Activated CD8-positive, alpha-beta T cell treated with anti-CD3 and anti-CD28 coated beads, Interleukin-2, amount 10 ng/mL, durations not matched to agents 7 days and 5 days (primary cell): Measurements from ENCODE around the gene KDM4C. TPM values are rescaled to one million over a fixed set of nuclear protein-coding genes. Genes with fewer than 3 reads are reported as not detected.

ENCODE experiments used
- ATAC-seq: fragments of 150-1000 bp; cut with Tn5 transposase; one replicate; pipeline ENCODE4 v1.10.0; 2021; ENCODE audit warnings: moderate library complexity
- CTCF ChIA-PET: fragments of 350-600 bp; sonication (Branson Sonifier 250); formaldehyde crosslinking; loops from one replicate; lab custom pipeline; 2021; ENCODE audit warnings: antibody characterized with exemption; lab: Charles Lee
- POLR2A ChIA-PET: fragments of 350-600 bp; sonication (Branson Sonifier 250); formaldehyde crosslinking; loops from one replicate; lab custom pipeline; 2021; ENCODE audit warnings: antibody characterized with exemption; lab: Charles Lee
- DNase-seq: peaks from one replicate; pipeline ENCODE4 v3.0.0-alpha.2; 2020
- H3K27ac Mint-ChIP-seq: one replicate; pipeline ENCODE4 v1.8.0; 2021; ENCODE audit warnings: mild to moderate bottlenecking, mixed read lengths
- H3K27me3 Mint-ChIP-seq: one replicate; pipeline ENCODE4 v1.8.0; 2021; ENCODE audit warnings: low read depth, mixed read lengths
- H3K36me3 Mint-ChIP-seq: one replicate; pipeline ENCODE4 v1.8.0; 2021; ENCODE audit warnings: low read depth, mixed read lengths
- H3K4me1 Mint-ChIP-seq: one replicate; pipeline ENCODE4 v1.8.0; 2021; ENCODE audit warnings: low read depth, mixed read lengths
- H3K4me3 Mint-ChIP-seq: one replicate; pipeline ENCODE4 v1.8.0; 2021; ENCODE audit warnings: mild to moderate bottlenecking, mixed read lengths
- H3K9me3 Mint-ChIP-seq: one replicate; pipeline ENCODE4 v1.8.0; 2022; ENCODE audit warnings: mixed read lengths; ENCODE audit not compliant: insufficient read depth
- total RNA-seq, 2 experiments: library from RNA; stranded (reverse); gene quantifications; one replicate each; pipeline ENCODE4 v1.2.3, GENCODE V29; 2021

Gene KDM4C
- total RNA-seq, 2 experiments from 2014 or later, result 52.9 to 53.4 TPM

DNA sequence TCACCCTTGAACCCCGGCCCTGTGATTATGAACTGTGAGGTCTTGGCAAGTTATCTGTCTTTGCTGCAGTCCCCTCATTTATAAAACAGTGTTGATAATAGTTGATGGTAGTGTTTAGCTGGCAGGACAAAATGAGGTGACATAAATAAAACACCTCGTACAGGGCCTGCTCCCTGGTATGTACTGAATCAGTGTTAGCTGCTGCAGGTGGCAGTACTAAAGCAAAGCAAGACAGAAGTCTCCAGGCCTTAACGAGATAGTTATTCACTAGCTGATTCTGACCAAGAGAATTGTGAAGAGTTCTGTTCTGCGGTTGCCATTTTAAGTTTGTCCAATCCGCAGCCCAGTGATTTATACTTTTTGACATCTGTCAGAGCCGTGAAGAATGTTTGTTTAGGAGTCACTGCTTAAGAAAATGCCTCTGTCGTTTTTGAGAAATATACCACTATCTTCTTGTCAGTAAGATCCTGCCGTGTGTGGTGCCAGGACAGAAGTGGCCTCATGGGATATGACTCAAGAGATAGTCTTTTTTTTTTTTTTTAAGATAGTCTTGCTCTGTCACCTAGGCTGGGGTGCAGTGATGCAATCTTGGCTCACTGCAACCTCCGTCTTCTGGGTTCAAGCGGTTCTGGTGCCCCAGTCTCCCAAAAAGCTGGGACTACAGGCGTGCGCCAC is 75.9 kb downstream of the KDM4C start:
- Mint-ChIP-seq H3K9me3 (no peaks in the 10 kb centered on the region), H3K36me3 (peaks cover 54% of the 10 kb centered on the region), H3K27me3 (no peaks in the 10 kb centered on the region), H3K4me3 (no peak overlapping the region), H3K27ac (no peak overlapping the region), H3K4me1 (no peaks in the 10 kb centered on the region)
- ChIA-PET POLR2A (no interaction called here), CTCF (no interaction called here)
- DNase-seq, result no peak
- no peak for ATAC-seq

- no peak for ATAC-seq
- no peak overlapping the region for H3K4me3 Mint-ChIP-seq
Observed at GRCh38 chr9:6834306-6834705, 76.5 kb downstream of the KDM4C start.

DNA sequence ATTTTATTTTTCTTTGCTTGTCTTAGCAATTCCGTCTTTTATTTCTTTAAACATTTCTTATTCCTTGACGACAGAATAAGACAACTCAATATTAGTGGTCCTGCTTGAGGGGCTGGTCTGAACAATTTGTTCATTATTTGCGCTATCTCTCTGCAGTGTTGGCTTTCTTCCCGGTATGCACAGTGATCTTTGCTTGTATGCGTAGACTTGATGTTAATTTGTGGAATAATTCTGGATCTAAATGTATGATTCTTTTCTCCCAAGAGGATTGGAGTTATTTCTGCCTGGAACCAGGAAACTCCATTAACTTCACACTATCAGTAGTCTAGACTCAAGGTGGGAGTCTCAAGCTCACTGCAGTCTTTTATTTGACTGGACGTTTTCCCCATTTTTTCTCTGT is 80.4 kb downstream of the KDM4C start:
- ChIA-PET POLR2A (no interaction called here), CTCF (no interaction called here)
- Mint-ChIP-seq H3K27ac (no peak overlapping the region), H3K9me3 (no peaks in the 10 kb centered on the region), H3K36me3 (peaks cover 41% of the 10 kb centered on the region), H3K4me1 (no peaks in the 10 kb centered on the region), H3K27me3 (no peaks in the 10 kb centered on the region), H3K4me3 (no peak overlapping the region)
- DNase-seq (no peak), ATAC-seq (no peak)

More at GRCh38 chr9:6834306-6834705, 76.5 kb downstream of the KDM4C start:
- ChIA-PET CTCF (no interaction called here), POLR2A (no interaction called here)
- H3K27ac Mint-ChIP-seq, result no peak overlapping the region
- no peaks in the 10 kb centered on the region for H3K9me3 Mint-ChIP-seq
- DNase-seq, result no peak
- H3K27me3 Mint-ChIP-seq, result no peaks in the 10 kb centered on the region
- no peaks in the 10 kb centered on the region for H3K4me1 Mint-ChIP-seq
- H3K36me3 Mint-ChIP-seq, result peaks cover 51% of the 10 kb centered on the region

GRCh38 chr9:6842584-6842947 is 84.8 kb downstream of the KDM4C start:
- DNase-seq (no peak), ATAC-seq (no peak)
- no peak overlapping the region for H3K27ac Mint-ChIP-seq
- H3K36me3 Mint-ChIP-seq, result peaks cover 11% of the 10 kb centered on the region
- ChIA-PET CTCF (no interaction called here), POLR2A (no interaction called here)
- no peaks in the 10 kb centered on the region for H3K4me1 Mint-ChIP-seq
- no peak overlapping the region for H3K4me3 Mint-ChIP-seq
- no peaks in the 10 kb centered on the region for H3K9me3 Mint-ChIP-seq
- no peaks in the 10 kb centered on the region for H3K27me3 Mint-ChIP-seq

DNA sequence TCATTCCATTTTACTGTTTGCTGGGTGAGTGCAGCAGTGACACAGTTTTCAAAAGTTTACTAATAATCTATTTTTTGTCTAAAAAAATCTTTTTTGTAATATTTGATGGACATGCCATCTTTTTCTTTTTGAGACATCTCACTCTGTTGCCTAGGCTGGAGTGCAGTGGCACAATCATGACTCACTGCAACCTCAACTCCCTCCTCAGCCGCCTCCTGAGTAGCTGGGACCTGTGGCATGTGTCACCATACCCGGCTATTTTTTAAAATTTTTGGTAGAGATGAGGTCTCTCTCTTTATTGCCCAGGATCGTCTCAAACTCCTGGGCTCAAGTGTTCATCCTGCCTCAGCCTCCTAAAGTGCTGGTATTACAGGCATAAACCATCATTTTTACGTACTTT is 86.0 kb downstream of the KDM4C start:
- POLR2A ChIA-PET, result no interaction called here
- H3K36me3 Mint-ChIP-seq, result peaks cover 8% of the 10 kb centered on the region

GRCh38 chr9:6844267-6844666 is 86.5 kb downstream of the KDM4C start:
- Mint-ChIP-seq H3K36me3 (peaks cover 10% of the 10 kb centered on the region), H3K27ac (no peak overlapping the region), H3K4me3 (no peak overlapping the region), H3K27me3 (no peaks in the 10 kb centered on the region), H3K4me1 (no peaks in the 10 kb centered on the region), H3K9me3 (no peaks in the 10 kb centered on the region)
- ChIA-PET POLR2A (no interaction called here), CTCF (no interaction called here)
- ATAC-seq (no peak), DNase-seq (no peak)

More for the DNA sequence above, 86.0 kb downstream of the KDM4C start:
- DNase-seq (no peak), ATAC-seq (no peak)
- Mint-ChIP-seq H3K4me3 (no peak overlapping the region), H3K27ac (no peak overlapping the region), H3K4me1 (no peaks in the 10 kb centered on the region), H3K9me3 (no peaks in the 10 kb centered on the region), H3K27me3 (no peaks in the 10 kb centered on the region)
- CTCF ChIA-PET, result no interaction called here

GRCh38 chr9:6845128-6845826 is 87.5 kb downstream of the KDM4C start:
- Mint-ChIP-seq H3K27me3 (no peaks in the 10 kb centered on the region), H3K9me3 (no peaks in the 10 kb centered on the region), H3K36me3 (peaks cover 16% of the 10 kb centered on the region), H3K4me1 (no peaks in the 10 kb centered on the region), H3K27ac (no peak overlapping the region), H3K4me3 (no peak overlapping the region)
- POLR2A ChIA-PET, result no interaction called here
- CTCF ChIA-PET, result interaction anchor here (2.8 kb wide), 1 partner anchor 18 kb away, joined by 12 read pairs; no protein-coding TSS in a partner anchor
- ATAC-seq (no peak), DNase-seq (no peak)

- no peak overlapping the region for H3K4me3 Mint-ChIP-seq
- ChIA-PET POLR2A (no interaction called here), CTCF (interaction anchor here (2.8 kb wide), 1 partner anchor 19 kb away, joined by 12 read pairs; no protein-coding TSS in a partner anchor)
- no peaks in the 10 kb centered on the region for H3K4me1 Mint-ChIP-seq
- DNase-seq (no peak), ATAC-seq (no peak)
- peaks cover 16% of the 10 kb centered on the region for H3K36me3 Mint-ChIP-seq
- H3K27ac Mint-ChIP-seq, result no peak overlapping the region
- no peaks in the 10 kb centered on the region for H3K27me3 Mint-ChIP-seq
- no peaks in the 10 kb centered on the region for H3K9me3 Mint-ChIP-seq
Observed at GRCh38 chr9:6845880-6846279, 88.1 kb downstream of the KDM4C start.

DNA sequence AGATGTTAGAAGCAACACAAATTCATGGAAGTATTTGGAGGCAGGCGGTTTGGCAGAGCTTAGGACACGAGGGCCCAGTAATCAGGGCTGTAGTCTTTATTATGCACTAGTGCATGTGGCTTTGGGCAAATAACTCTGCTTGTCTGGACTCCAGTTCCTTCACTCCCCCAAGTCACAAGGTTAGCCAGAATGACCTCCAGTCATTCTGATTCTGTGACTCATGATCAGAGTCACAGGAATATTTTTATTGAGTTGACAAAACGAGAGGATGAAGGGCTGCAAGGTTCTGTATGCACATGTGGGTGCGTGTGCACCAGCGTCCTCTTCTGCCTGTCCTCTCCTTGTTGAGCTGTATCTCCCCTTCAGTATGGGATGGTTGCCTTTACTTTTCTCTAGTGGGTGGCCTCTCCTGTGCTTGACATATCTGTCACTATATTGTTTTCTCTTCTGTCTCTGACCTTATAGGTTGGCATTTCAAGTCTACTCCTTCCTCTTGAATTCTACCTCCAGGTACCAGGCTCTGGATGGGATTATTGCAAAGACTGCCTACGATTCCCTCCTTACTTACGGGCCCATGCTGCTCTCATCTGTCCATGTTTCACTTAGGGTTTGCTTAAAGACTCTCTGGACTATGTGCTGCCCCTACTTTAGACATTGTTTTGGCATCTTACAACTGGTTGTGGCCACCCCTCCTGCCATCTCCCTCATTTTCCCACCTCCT is 94.6 kb downstream of the KDM4C start:
- Mint-ChIP-seq H3K36me3 (peaks cover 33% of the 10 kb centered on the region), H3K9me3 (no peaks in the 10 kb centered on the region), H3K27ac (peak overlapping the region; percentile 60), H3K27me3 (no peaks in the 10 kb centered on the region), H3K4me1 (no peaks in the 10 kb centered on the region), H3K4me3 (no peak overlapping the region)
- ChIA-PET CTCF (no interaction called here), POLR2A (no interaction called here)
- no peak for DNase-seq
- no peak for ATAC-seq

- Mint-ChIP-seq H3K4me3 (no peak overlapping the region), H3K9me3 (no peaks in the 10 kb centered on the region), H3K36me3 (peaks cover 36% of the 10 kb centered on the region), H3K27me3 (no peaks in the 10 kb centered on the region), H3K27ac (no peak overlapping the region), H3K4me1 (no peaks in the 10 kb centered on the region)
- CTCF ChIA-PET, result no interaction called here
- ATAC-seq (no peak), DNase-seq (no peak)
- POLR2A ChIA-PET, result interaction anchor here (0.7 kb wide), 1 partner anchor 619 kb away, joined by 3 read pairs; no protein-coding TSS in a partner anchor
Observed at GRCh38 chr9:6855860-6856259, 98.1 kb downstream of the KDM4C start.

- CTCF ChIA-PET, result no interaction called here
- H3K4me1 Mint-ChIP-seq, result peaks cover 13% of the 10 kb centered on the region
- H3K36me3 Mint-ChIP-seq, result peaks cover 36% of the 10 kb centered on the region
- H3K4me3 Mint-ChIP-seq, result no peak overlapping the region
- ATAC-seq, result no peak
- H3K27me3 Mint-ChIP-seq, result no peaks in the 10 kb centered on the region
- H3K27ac Mint-ChIP-seq, result no peak overlapping the region
- POLR2A ChIA-PET, result no interaction called here
- DNase-seq, result no peak
- peaks cover 15% of the 10 kb centered on the region for H3K9me3 Mint-ChIP-seq
Observed at GRCh38 chr9:6864102-6864501, 106.3 kb downstream of the KDM4C start.
